Ovary (tissue), 3 donors: ENCODE measurements around the gene AGAP2.

ENCODE experiments used
- EP300 ChIP-seq: sonication (generic); formaldehyde crosslinking; IDR thresholded peaks from one replicate; pipeline ENCODE4 v1.6.1; 2017; ENCODE audit warnings: antibody characterized with exemption
- POLR2A ChIP-seq: fragments of 450-650 bp; IDR thresholded peaks from one replicate; pipeline ENCODE4 v1.6.1; 2017; ENCODE audit warnings: antibody characterized with exemption, mild to moderate bottlenecking, moderate library complexity
- TF ChIP-seq, protein P1 (sequence below), 3 donors: fragments of 450-650 bp in 2 of 3; fragments of 200-600 bp in 1 of 3; IDR thresholded peaks; one replicate each; pipeline versions ENCODE4 v1.5.1 to v1.8.0; 2016 to 2022; ENCODE audit warnings: antibody characterized with exemption in 3 of 3, mild to moderate bottlenecking in 1 of 3
- donor health status: DM: no; HTN: no; CAD: no.

DNA sequence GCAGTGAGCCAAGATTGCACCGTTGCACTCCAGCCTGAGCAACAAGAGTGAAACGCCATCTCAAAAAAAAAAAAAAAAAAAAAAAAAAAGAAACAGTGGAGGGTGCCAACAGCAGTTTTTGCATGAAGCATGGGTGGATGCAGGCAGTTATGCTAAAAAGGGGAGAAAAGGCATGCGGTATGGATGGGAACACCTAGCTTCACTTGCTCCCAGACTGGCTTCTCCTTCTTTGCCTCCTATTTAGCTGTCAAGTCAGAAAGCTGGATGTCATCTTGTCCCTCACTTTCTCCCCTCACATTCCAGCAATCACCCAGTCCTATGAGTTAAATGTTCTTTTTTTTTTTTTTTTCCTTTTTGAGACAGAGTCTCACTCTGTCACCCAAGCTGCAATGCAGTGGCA lies 36.5 kb upstream of the AGAP2 start:
- TF ChIP-seq POLR2A (no peak), EP300 (no peak)
- TF ChIP-seq, protein P1, sequence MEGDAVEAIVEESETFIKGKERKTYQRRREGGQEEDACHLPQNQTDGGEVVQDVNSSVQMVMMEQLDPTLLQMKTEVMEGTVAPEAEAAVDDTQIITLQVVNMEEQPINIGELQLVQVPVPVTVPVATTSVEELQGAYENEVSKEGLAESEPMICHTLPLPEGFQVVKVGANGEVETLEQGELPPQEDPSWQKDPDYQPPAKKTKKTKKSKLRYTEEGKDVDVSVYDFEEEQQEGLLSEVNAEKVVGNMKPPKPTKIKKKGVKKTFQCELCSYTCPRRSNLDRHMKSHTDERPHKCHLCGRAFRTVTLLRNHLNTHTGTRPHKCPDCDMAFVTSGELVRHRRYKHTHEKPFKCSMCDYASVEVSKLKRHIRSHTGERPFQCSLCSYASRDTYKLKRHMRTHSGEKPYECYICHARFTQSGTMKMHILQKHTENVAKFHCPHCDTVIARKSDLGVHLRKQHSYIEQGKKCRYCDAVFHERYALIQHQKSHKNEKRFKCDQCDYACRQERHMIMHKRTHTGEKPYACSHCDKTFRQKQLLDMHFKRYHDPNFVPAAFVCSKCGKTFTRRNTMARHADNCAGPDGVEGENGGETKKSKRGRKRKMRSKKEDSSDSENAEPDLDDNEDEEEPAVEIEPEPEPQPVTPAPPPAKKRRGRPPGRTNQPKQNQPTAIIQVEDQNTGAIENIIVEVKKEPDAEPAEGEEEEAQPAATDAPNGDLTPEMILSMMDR (IDR thresholded peaks at IDR 0.05) = no peak
